Measurements from ENCODE around the gene LYSMD3.

- TF ChIP-seq EP300 (IDR thresholded peaks at IDR 0.05; ENCODE audit: low read depth) (no peak), CTCF (IDR thresholded peaks at IDR 0.05) (no peak)
Measured at GRCh38 chr5:90557871-90558270, 28.5 kb upstream of the LYSMD3 start.
